GM06990 (cell line): ENCODE measurements around the gene DHPS.

Source experiments
- DNase-seq: peaks from one replicate; pipeline ENCODE4 v3.0.0-alpha.2; 2011; ENCODE audit not compliant: insufficient read length; ENCODE audit errors: extremely low read depth
- H3K27me3 ChIP-seq: replicated peaks from 2 replicates; pipeline ENCODE4 v1.6.0; 2011; ENCODE audit warnings: low read length; ENCODE audit not compliant: control insufficient read depth, insufficient read depth
- H3K36me3 ChIP-seq: 2 replicates; pipeline ENCODE4 v1.5.1; 2011; ENCODE audit warnings: low read length; ENCODE audit not compliant: control insufficient read depth, insufficient read depth
- H3K4me3 ChIP-seq: replicated peaks from 2 replicates; pipeline ENCODE4 v1.5.1; 2011; ENCODE audit warnings: low read depth, mild to moderate bottlenecking, control low read depth, low read length
- TF ChIP-seq, protein P1 (sequence below): IDR thresholded peaks from 2 replicates; pipeline ENCODE4 v1.5.1; 2011; ENCODE audit warnings: low read length, control low read depth, mild to moderate bottlenecking, inconsistent platforms; ENCODE audit not compliant: insufficient read depth, poor library complexity, severe bottlenecking

The DHPS gene

DNA sequence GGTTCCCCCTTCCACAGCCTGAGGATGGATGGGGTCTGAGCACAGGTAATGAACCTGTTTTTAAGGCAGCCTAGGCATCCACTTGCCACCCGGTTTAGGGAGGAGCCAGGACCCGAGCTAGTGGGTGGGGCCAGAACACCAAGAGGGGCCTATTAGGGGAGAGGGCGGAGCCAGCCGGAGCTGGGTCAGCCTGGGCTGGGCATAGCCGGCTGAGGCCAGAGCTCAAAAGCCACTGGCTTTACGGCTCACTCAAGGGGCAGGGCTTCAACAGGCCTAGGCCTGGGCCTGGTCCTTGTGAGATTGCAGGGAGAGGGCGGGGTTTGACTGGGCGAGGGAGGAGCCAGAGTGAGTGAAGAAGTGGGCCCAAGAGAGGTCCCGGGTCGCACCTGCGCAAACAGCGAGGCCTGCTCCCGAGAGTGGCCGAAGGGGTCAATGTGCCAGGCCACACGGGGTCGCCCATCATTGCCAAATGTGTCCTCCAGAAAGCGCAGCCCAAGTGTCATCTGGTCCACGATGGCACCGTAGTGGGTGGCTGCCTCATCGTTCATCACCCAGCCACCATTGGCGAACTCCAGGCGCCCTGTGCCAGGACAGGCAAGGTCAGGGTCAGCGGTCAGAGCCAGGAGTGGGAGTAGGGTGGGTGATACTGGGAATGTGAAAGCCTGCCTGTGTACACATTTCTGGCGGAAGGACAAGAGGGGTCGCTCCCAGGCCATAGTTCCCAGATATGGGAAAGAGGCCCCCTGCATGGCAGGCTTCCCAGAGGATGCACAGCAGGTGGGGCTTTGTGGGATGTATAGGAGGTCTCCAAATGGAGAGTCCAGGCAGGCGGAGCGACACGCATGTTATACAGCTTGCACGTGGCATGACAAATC is 17.0 kb downstream of the DHPS start:
- DNase-seq: no peak
- no peaks in the 10 kb centered on the region for H3K27me3 ChIP-seq
- TF ChIP-seq, protein P1, sequence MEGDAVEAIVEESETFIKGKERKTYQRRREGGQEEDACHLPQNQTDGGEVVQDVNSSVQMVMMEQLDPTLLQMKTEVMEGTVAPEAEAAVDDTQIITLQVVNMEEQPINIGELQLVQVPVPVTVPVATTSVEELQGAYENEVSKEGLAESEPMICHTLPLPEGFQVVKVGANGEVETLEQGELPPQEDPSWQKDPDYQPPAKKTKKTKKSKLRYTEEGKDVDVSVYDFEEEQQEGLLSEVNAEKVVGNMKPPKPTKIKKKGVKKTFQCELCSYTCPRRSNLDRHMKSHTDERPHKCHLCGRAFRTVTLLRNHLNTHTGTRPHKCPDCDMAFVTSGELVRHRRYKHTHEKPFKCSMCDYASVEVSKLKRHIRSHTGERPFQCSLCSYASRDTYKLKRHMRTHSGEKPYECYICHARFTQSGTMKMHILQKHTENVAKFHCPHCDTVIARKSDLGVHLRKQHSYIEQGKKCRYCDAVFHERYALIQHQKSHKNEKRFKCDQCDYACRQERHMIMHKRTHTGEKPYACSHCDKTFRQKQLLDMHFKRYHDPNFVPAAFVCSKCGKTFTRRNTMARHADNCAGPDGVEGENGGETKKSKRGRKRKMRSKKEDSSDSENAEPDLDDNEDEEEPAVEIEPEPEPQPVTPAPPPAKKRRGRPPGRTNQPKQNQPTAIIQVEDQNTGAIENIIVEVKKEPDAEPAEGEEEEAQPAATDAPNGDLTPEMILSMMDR: no peak
- peak overlapping the region; percentile 23 for H3K4me3 ChIP-seq
- H3K36me3 ChIP-seq: peaks cover 33% of the 10 kb centered on the region

DNA sequence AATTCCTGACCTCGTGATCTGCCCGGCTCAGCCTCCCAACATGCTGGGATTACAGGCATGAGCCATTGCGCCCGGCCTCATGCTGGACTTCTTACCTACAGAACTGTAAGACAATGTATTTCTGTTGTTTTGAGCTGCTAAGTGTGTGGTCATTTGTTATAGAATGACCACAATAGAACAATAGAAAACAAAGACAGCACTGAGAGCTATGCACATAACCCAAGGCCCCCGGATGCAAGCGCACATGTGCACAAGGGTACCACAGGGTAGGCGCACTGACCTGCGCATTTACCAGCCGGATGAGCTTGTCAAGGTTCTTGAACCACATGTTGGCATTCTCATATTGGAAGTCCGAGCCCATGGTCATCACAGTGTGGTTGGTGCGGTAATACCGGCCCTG is 20.7 kb downstream of the DHPS start:
- TF ChIP-seq, protein P1: no peak
- Histone ChIP-seq H3K36me3 (peaks cover 46% of the 10 kb centered on the region), H3K27me3 (no peaks in the 10 kb centered on the region), H3K4me3 (no peak overlapping the region)
- no peak for DNase-seq

DNA sequence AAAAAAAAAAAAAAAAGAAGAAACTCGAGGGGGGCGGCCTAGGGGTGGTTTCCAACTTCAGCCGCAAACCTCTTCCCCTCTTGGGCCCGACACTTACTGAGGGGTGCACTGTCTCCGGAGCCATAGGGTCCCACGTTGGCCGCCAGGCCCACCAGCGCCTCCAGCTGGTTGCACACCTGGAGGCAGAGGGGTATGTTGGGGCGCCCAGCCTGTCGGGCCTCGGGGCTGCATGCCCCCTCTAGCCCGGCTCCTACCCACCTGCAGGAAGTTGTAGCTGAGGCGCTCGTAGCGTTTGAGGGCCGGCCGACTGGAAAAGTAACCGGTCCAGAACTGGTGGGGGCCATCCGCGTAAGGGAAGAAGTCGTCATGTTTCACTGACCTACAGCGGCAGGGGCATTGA is 23.7 kb downstream of the DHPS start:
- no peak for DNase-seq
- Histone ChIP-seq H3K36me3 (peaks cover 41% of the 10 kb centered on the region), H3K4me3 (no peak overlapping the region), H3K27me3 (no peaks in the 10 kb centered on the region)
- TF ChIP-seq, protein P1: peak; percentile 9

DNA sequence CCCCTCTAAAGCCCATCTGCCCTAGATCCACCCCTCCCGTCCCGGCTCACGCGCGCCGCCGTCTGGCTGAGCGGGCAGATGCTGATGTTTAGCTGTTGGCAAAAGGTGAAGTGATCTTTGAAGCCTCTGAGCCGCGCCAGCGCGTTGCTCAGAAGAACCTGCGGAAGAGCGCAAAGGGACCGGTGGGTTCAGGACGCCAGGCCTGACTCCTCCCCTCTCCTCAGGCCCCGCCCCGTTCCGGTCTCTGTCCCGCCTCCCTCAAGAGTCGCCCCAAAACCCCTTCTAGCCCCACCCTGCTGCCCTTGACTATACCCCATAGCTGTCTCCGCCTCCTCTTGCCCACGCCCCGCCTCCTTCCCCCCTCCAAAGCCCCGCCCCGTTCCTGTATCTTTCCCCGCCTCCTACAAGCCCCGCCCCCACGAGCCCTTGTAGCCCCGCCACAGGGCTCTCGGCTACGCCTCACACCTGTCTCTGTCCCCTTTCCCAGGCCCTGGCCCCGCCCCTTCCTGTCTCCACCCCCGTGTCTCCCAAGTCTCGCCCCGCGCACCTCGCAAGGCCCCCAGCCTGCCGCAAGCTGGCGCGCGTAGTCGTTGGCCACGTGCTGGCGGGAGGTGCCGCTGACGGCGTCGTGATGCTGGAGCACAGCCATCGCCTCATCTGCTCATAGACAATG is 24.6 kb downstream of the DHPS start:
- TF ChIP-seq, protein P1: no peak
- no peaks in the 10 kb centered on the region for H3K27me3 ChIP-seq
- peaks cover 42% of the 10 kb centered on the region for H3K36me3 ChIP-seq
- H3K4me3 ChIP-seq: no peak overlapping the region
- DNase-seq: no peak

DNA sequence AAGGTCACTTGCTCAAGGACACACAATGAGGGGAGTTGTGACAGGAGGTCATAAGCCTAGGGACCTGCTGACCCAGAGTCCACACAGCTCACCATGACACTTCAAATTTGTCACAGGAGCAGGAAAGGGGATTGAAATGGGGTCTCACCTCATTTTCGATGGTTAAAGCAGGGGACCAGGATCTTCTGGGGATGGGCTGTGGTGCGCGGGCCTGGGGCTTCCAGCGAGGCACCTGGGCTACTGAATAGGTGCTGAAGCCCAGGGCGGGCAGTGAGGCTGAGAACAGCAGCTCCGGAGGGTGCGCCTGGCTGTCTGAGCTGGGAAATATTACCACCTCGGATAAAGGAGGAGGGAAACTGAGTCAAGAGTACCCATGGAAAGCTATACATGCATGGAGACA is 26.1 kb downstream of the DHPS start:
- peaks cover 36% of the 10 kb centered on the region for H3K36me3 ChIP-seq
- TF ChIP-seq, protein P1: no peak
- no peak overlapping the region for H3K4me3 ChIP-seq
- no peaks in the 10 kb centered on the region for H3K27me3 ChIP-seq
- DNase-seq: no peak
